MG63 (cell line): ENCODE measurements around the gene TRPM3. TPM values are rescaled to one million over a fixed set of nuclear protein-coding genes. Genes with fewer than 3 reads are reported as not detected.

Experiments
- DNase-seq: peaks from one replicate; pipeline ENCODE4 v3.0.0-alpha.2; 2020
- H3K27me3 ChIP-seq: fragments of 250-450 bp; sonication (Bioruptor Pico); 2 replicates; pipeline ENCODE4 v1.5.1; 2020; ENCODE audit warnings: mild to moderate bottlenecking, moderate library complexity
- H3K36me3 ChIP-seq: fragments of 250-450 bp; sonication (Bioruptor Pico); 2 replicates; pipeline ENCODE4 v1.5.1; 2020; ENCODE audit warnings: mild to moderate bottlenecking, moderate library complexity
- H3K4me3 ChIP-seq: fragments of 250-450 bp; sonication (Bioruptor Pico); 2 replicates; pipeline ENCODE4 v1.5.1; 2020; ENCODE audit warnings: mild to moderate bottlenecking, moderate library complexity
- H3K9me3 ChIP-seq: fragments of 250-450 bp; sonication (Bioruptor Pico); 2 replicates; pipeline ENCODE4 v1.5.1; 2020; ENCODE audit warnings: mild to moderate bottlenecking, moderate library complexity
- total RNA-seq: library from RNA; depleted of rRNA; stranded (reverse); fragments of >200 nt; shearing (Covaris generic); gene quantifications from 2 replicates; pipeline ENCODE4 v1.2.3, GENCODE V29; 2014; ENCODE audit warnings: low replicate concordance

Gene TRPM3
- total RNA-seq, 1 experiment from 2014 or later, result not detected

GRCh38 chr9:70571258-70571657, 550.2 kb downstream of the TRPM3 start:
- DNase-seq, result no peak
- Histone ChIP-seq H3K27me3 (no peaks in the 10 kb centered on the region), H3K9me3 (no peaks in the 10 kb centered on the region), H3K4me3 (no peak overlapping the region), H3K36me3 (no peaks in the 10 kb centered on the region)

GRCh38 chr9:70569791-70570190, 551.6 kb downstream of the TRPM3 start:
- Histone ChIP-seq H3K9me3 (no peaks in the 10 kb centered on the region), H3K4me3 (no peak overlapping the region), H3K27me3 (no peaks in the 10 kb centered on the region), H3K36me3 (no peaks in the 10 kb centered on the region)
- no peak for DNase-seq

- no peaks in the 10 kb centered on the region for H3K27me3 ChIP-seq
- no peak overlapping the region for H3K4me3 ChIP-seq
- H3K9me3 ChIP-seq, result no peaks in the 10 kb centered on the region
- no peak for DNase-seq
- H3K36me3 ChIP-seq, result no peaks in the 10 kb centered on the region
These were observed 552.2 kb downstream of the TRPM3 start for GRCh38 chr9:70569070-70569772.

- H3K4me3 ChIP-seq, result no peak overlapping the region
- no peaks in the 10 kb centered on the region for H3K9me3 ChIP-seq
- no peaks in the 10 kb centered on the region for H3K36me3 ChIP-seq
- DNase-seq, result no peak
- no peaks in the 10 kb centered on the region for H3K27me3 ChIP-seq
These were observed 553.9 kb downstream of the TRPM3 start for GRCh38 chr9:70567511-70567910.

- no peak overlapping the region for H3K4me3 ChIP-seq
- no peak for DNase-seq
These were observed 554.7 kb downstream of the TRPM3 start for GRCh38 chr9:70566751-70567150.

GRCh38 chr9:70566066-70566465, 555.4 kb downstream of the TRPM3 start:
- H3K36me3 ChIP-seq, result no peaks in the 10 kb centered on the region
- DNase-seq, result no peak
- no peaks in the 10 kb centered on the region for H3K9me3 ChIP-seq
- no peak overlapping the region for H3K4me3 ChIP-seq
- no peaks in the 10 kb centered on the region for H3K27me3 ChIP-seq

More at GRCh38 chr9:70566751-70567150, 554.7 kb downstream of the TRPM3 start:
- Histone ChIP-seq H3K27me3 (no peaks in the 10 kb centered on the region), H3K9me3 (no peaks in the 10 kb centered on the region), H3K36me3 (no peaks in the 10 kb centered on the region)

GRCh38 chr9:70564468-70565335, 556.7 kb downstream of the TRPM3 start:
- Histone ChIP-seq H3K27me3 (no peaks in the 10 kb centered on the region), H3K36me3 (no peaks in the 10 kb centered on the region), H3K9me3 (no peaks in the 10 kb centered on the region), H3K4me3 (no peak overlapping the region)
- no peak for DNase-seq

GRCh38 chr9:70563431-70564204, 557.8 kb downstream of the TRPM3 start:
- no peaks in the 10 kb centered on the region for H3K27me3 ChIP-seq
- H3K36me3 ChIP-seq, result no peaks in the 10 kb centered on the region
- DNase-seq, result no peak
- no peak overlapping the region for H3K4me3 ChIP-seq
- H3K9me3 ChIP-seq, result no peaks in the 10 kb centered on the region

GRCh38 chr9:70563010-70563409, 558.4 kb downstream of the TRPM3 start:
- Histone ChIP-seq H3K4me3 (no peak overlapping the region), H3K36me3 (no peaks in the 10 kb centered on the region), H3K27me3 (no peaks in the 10 kb centered on the region), H3K9me3 (no peaks in the 10 kb centered on the region)
- no peak for DNase-seq

- no peak overlapping the region for H3K4me3 ChIP-seq
- H3K9me3 ChIP-seq, result no peaks in the 10 kb centered on the region
- no peaks in the 10 kb centered on the region for H3K36me3 ChIP-seq
- no peak for DNase-seq
- H3K27me3 ChIP-seq, result no peaks in the 10 kb centered on the region
These were observed 559.5 kb downstream of the TRPM3 start for GRCh38 chr9:70561786-70562395.

- Histone ChIP-seq H3K27me3 (no peaks in the 10 kb centered on the region), H3K36me3 (no peaks in the 10 kb centered on the region), H3K4me3 (no peak overlapping the region), H3K9me3 (no peaks in the 10 kb centered on the region)
- DNase-seq, result no peak
These were observed 560.3 kb downstream of the TRPM3 start for GRCh38 chr9:70561111-70561510.

- no peaks in the 10 kb centered on the region for H3K27me3 ChIP-seq
- no peak for DNase-seq
- no peak overlapping the region for H3K4me3 ChIP-seq
These were observed 562.3 kb downstream of the TRPM3 start for GRCh38 chr9:70559102-70559501.

GRCh38 chr9:70557661-70558369, 563.6 kb downstream of the TRPM3 start:
- no peak overlapping the region for H3K4me3 ChIP-seq
- no peaks in the 10 kb centered on the region for H3K27me3 ChIP-seq
- no peak for DNase-seq
- H3K9me3 ChIP-seq, result no peaks in the 10 kb centered on the region
- no peaks in the 10 kb centered on the region for H3K36me3 ChIP-seq

More at GRCh38 chr9:70559102-70559501, 562.3 kb downstream of the TRPM3 start:
- no peaks in the 10 kb centered on the region for H3K9me3 ChIP-seq
- no peaks in the 10 kb centered on the region for H3K36me3 ChIP-seq

GRCh38 chr9:70556771-70557170, 564.6 kb downstream of the TRPM3 start:
- DNase-seq, result no peak
- Histone ChIP-seq H3K27me3 (no peaks in the 10 kb centered on the region), H3K9me3 (no peaks in the 10 kb centered on the region), H3K4me3 (no peak overlapping the region), H3K36me3 (no peaks in the 10 kb centered on the region)

GRCh38 chr9:70554881-70555280, 566.5 kb downstream of the TRPM3 start:
- H3K9me3 ChIP-seq, result no peaks in the 10 kb centered on the region
- no peak for DNase-seq
- no peaks in the 10 kb centered on the region for H3K27me3 ChIP-seq
- no peak overlapping the region for H3K4me3 ChIP-seq
- H3K36me3 ChIP-seq, result no peaks in the 10 kb centered on the region
